GM12873 (cell line): ENCODE data around the gene SAMMSON.

Source experiments
- TF ChIP-seq, protein P1 (sequence below): IDR thresholded peaks from 2 replicates; pipeline ENCODE4 v1.5.1; 2012; ENCODE audit warnings: low read depth, mild to moderate bottlenecking, moderate library complexity, low read length, control low read depth; ENCODE audit not compliant: insufficient read depth; ENCODE audit errors: missing control alignments

SAMMSON gene

GRCh38 chr3:70010346-70010745 lies 10.8 kb downstream of the SAMMSON start:
- TF ChIP-seq, protein P1, sequence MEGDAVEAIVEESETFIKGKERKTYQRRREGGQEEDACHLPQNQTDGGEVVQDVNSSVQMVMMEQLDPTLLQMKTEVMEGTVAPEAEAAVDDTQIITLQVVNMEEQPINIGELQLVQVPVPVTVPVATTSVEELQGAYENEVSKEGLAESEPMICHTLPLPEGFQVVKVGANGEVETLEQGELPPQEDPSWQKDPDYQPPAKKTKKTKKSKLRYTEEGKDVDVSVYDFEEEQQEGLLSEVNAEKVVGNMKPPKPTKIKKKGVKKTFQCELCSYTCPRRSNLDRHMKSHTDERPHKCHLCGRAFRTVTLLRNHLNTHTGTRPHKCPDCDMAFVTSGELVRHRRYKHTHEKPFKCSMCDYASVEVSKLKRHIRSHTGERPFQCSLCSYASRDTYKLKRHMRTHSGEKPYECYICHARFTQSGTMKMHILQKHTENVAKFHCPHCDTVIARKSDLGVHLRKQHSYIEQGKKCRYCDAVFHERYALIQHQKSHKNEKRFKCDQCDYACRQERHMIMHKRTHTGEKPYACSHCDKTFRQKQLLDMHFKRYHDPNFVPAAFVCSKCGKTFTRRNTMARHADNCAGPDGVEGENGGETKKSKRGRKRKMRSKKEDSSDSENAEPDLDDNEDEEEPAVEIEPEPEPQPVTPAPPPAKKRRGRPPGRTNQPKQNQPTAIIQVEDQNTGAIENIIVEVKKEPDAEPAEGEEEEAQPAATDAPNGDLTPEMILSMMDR: no peak

DNA sequence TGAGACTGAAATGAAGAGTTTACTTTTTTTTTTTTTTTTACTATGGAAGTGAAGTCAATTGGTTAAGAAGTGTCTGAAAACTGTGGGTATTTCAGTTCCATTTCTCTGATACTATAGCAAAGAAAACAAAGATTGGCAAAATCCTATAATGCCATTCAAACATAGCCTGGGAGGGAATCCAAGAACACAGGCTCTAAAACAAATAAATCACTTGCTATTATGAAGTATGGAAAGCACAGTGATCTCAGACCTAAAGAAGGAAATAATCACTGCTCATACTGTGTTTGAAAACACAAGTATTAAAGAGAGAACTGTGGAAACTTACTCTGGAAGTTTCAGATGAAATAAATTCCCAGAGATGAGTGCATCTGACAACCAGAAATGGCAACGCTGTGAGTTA lies 12.0 kb downstream of the SAMMSON start:
- TF ChIP-seq, protein P1: no peak

- TF ChIP-seq, protein P1: no peak
Observed at GRCh38 chr3:70020906-70021660, 21.6 kb downstream of the SAMMSON start.

- TF ChIP-seq, protein P1: no peak
Observed at GRCh38 chr3:70028361-70028760, 28.8 kb downstream of the SAMMSON start.

DNA sequence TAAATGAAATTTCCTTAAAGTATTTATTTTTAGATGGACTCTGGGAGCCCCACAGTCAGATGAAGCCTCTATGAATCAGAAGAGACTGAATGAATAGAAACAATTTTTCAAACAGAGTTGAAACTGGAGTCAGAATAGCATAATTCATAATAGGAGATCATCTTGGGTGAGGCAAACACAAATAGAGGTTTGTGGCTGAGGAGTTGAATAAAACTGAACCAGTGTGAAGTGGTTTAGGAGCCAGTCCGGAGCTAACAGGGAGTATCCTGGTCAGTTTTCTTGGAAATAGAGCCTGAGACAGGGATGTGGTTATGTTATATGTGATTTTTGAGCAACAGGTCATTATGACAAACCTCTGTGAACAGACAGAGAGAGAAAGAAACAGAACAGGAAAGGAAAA lies 39.2 kb downstream of the SAMMSON start:
- TF ChIP-seq, protein P1: no peak

- TF ChIP-seq, protein P1: no peak
Observed at GRCh38 chr3:70040386-70040785, 40.9 kb downstream of the SAMMSON start.

DNA sequence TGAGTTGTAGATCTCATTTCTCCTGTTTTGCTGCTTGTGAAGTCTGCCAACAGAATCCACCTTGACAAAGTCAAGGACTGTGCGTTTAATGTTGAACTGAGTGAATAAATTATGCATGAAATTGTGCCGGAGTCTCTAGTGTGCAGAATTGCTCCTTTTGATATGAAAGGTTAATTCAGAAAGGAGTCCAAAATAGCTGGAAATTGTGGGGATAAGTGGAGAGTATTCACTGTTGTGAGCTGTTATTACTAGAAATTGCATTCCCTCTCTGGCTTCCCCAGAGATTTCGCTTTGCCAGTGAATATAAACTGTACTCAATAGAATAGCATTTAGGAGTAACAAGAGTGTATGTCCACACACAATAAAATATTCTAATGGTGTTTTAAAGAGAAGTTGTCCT lies 43.1 kb downstream of the SAMMSON start:
- TF ChIP-seq, protein P1: no peak
